NCI-H69 (cell line): ENCODE measurements around the gene DPH6.
"Not testable (repeated sequence)": the region's sequence is repeated elsewhere in the genome, so short reads cannot be mapped to it uniquely, and the experiment has no call there.

Experiments
- DNase-seq: peaks from one replicate; lab custom pipeline; 2025; lab: John Stamatoyannopoulos, UW

The DPH6 gene, protein sequence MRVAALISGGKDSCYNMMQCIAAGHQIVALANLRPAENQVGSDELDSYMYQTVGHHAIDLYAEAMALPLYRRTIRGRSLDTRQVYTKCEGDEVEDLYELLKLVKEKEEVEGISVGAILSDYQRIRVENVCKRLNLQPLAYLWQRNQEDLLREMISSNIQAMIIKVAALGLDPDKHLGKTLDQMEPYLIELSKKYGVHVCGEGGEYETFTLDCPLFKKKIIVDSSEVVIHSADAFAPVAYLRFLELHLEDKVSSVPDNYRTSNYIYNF

DNA sequence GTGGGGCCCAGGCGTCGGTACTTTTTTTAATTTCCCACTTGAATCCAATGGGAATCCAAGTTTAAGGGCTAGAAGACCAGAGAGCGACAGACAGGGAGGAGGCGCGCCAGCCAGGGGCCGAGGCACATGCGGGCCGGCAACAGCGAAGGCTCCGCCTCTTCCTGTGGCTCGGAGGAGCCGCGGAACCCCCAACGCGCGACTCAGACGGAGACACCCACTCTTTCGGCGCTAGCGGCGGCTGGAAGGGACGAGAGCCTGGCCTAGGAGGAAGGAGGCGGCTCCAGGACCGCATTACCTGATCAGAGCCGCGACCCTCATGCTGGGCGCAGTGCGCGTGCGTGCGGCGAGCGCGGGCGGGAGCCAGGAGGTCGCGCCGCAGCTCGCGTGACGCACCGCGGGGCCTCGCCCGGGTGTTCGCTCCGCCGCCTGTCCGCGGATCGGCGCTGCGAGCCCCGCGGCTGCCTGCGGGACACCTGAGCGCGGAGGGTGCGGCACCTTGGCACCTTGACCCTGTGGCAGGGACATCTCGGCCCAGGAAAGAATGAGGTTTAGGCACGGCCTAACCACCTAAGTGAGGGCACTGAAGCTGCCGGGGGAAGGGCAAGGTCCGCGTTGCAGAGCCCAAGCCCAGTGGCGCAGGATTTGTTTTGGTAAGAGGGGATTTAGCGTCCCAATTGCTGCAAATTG is at the start of gene DPH6:
Gene DPH6, minus strand, starts transcription at position 342 of the 687 bp plus-strand sequence. Its CDS starts 24 bp downstream, at position 318.
- DNase-seq, result peak; percentile 97

DNA sequence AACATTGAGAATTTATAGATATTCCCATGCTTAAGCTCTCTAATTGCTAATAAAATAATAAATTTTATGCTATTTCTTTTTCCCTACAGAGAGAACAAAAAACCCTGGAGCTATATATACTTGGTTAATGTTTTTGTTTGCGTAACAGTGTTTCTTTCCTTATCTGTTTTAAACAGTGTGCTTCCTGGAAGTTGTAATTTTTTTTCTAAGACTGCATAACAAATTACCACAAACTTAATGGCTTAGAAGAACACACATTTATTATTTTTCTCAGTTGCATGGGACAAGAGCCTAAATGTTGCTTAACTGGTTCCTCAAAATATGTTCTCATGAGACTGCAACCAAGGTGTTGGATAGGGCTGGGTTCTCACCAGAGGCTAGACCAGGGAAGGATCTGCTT is 49.7 kb upstream of the DPH6 start:
- DNase-seq, result no peak

DNA sequence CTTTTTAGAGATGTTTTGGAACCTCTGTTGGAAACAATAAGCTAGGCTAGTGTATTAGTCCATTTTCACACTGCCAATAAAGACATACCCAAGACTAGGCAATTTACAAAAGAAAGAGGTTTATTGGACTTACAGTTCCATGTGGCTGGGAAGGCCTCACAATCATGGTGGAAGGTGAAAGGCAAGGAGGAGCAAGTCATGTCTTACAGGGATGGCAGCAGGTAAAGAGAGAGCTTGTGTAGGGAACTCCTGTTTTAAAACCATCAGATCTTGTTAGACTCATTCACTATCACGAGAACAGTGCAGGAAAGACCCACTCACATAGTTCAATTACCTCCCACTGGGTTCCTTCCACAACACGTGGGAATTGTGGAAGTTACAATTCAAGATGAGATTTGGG is 46.0 kb upstream of the DPH6 start:
- DNase-seq, result not testable (repeated sequence)

DNA sequence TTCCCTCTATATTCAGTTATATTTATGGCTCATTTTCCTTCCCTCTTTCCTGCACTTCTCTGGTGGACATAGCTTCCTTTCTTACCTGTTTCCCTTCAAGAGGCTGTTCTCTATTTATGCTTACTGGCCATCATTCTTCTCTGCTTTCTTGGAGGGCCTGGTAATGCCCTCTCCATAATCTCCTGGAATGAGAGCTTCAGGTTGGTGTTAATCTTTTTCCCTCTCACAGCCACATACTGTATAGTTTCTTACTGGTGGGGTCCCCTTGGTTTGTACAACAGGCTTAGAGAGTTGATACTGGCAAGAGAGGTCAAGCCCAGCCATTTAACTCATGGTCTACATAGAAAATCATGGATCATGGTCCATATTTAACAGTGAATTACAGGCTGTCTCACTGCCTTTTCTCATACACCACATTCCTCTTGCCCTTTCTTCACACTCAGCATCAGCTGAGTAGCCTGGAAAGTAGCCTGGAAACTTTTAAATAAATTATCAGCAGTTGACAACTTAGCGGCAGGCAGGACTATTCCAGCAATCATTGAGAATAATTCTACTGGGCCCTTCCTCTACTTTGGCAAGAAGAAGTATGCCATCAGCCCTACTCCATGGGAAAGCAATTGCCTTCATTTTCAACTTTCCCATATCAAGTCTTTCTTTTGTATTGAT is 38.0 kb upstream of the DPH6 start:
- no peak for DNase-seq

DNA sequence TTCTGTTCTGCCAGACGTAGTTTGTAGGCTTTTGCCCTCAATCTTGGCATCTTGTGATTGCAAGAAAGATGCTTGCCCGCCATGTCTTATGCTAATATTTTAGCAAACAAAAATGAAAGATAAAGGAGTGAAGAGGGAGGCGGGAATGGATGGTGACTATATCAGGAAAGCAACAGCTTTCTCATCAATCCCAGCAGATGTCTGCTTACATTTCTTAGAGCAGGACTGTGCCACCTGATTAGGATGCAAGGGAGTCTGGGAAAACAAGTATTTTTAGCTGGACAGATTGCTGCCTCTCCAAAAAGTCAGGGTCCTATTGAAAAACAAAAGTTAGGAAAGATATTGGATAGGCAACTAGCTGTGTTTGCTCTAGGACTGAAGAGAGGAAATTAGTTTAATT is 34.6 kb upstream of the DPH6 start:
- peak; percentile 48 for DNase-seq

DNA sequence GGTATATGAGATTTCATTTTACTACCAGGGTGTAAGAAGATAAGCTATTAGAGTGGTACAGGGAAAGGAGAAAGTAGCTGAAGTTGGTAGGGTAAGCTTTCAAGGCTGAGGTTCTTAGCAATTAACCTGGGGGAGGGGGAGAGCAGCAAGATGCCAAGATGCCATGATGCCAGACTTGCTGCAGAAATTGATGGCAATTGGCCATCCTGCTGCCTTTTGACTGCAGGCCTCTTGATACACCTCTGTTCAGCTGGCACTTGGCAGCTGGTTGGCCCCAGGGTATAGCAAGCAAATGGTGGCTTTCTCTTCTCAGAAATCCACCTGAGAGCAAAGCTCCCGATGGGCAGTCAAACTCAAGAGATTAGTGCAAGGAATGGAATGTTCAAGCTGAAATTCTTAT is 21.4 kb upstream of the DPH6 start:
- peak; percentile 73 for DNase-seq

DNA sequence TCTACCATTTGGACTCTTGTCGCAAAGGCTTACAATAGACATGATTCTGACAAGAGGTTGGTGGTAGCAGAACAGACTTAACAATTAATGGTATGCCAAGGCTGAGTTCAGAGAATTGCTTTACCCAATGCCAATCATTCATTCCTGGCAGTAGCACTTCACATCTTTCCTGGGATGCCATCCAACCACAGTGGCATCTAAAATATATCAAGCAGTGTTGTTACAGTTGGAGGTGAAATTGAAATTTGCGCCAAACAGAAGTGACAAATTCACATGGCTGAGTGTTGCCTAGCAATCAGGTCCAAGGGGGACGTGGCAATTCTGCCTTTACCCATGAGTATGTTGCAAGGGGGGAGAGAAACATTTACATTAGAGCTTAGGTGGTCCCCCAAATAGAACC is 21.0 kb upstream of the DPH6 start:
- DNase-seq, result no peak

DNA sequence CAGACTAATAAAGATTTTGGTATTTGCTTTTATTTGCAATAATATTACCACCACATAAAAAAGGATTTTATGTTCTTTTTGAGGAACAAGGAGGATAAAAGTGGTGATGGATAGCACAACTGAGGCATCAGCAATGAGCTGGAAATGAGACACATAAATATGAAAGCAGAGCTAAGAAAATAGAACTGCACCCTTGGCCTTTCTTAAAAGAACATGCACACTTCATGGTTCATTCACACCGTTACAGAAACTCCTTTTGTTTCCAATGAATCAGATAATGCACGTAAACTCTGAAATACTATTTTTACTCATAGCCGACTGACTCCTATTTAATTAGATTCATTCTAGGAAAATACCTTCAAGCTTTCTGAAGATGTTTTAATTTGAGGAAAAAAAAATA is 19.9 kb upstream of the DPH6 start:
- no peak for DNase-seq

DNA sequence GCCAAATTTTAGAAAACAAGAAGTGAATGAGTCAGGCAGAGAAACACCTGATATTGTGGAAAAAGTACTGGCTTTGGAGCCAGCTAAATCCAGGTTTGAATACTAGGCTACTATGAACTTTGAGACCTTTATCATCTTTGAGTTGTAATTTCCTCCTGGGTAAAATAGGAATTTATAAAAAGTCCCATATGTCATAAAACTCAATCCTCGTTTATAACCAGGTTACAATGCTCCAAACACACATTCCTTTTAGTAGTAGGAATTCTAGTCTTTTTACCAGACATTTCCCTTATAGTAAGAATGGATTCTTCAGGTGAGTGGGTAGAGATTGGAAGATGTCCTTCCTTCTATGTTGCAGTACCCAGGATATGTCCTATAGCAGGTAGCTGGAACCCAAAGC is 16.7 kb upstream of the DPH6 start:
- no peak for DNase-seq

DNA sequence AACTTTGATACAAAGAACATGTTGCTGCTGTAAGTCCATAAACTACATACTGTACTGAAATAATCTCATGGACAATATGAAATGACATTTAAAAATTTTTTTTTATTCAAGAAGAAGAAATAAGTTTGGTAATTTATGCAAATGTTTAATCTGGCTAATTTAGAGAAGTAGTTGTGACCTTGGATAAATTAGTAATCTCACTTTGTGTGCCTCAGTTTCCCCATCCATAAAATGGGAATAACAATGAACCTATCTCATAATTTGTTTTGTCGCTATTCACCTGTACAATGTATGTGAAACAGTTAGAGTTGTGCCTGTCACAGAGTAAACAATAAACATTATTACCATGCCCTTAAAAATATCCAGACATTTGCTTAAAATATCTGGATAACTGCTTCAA is 15.3 kb upstream of the DPH6 start:
- no peak for DNase-seq

DNA sequence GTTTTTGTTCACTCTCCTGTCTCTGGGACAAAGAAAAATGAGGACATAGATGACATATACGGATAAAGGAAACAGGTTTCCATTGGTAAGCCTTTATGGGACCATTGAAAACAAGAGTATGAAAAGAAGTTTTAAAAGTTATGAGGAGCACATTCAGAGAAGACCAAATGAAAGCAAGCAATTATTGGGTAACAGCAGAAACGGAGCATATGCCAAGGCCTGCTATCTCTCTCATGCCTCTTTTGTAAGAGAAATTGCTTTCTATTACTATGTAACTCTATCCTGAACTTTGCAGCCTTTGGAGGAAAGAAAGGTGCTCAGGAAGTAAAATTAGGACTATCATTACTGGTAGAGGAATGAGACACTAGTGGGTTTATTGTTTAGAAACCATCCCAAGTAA is 14.9 kb upstream of the DPH6 start:
- DNase-seq, result no peak

DNA sequence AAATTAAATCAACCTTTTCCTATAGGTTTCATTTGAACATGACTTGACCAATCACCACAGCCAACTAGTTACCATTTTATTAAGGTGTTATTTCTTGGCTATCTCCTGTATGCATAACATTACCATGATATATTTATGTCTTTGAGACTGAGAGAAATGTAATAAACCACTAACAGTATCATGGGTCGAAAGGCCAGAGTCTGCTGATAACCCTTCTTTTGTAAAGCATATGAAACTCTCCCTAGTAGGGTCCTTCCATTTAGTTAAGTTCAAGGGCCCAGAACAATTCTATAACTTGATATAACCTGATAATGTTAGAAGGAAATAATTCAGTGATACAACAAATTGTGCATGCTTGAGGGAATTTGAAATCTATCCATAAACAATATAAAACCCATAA is 14.3 kb upstream of the DPH6 start:
- no peak for DNase-seq

DNA sequence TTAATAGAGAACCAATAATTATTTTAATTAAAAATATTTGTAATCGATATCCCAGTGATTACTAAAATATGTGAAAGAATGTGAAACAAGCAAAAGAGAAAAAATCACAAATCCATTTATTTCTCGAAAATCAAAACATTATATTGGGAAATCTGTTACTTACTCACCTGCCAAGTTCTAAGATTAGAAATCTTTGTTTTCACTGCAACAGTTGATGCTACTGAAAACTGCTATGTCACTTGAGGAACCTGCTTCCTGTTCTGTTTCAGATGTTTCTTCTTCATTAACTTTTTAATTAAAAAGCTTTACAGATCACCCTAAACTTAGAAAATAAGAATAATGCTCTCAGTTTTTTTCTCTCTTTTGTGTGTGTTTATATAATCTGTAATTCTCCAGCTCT is 13.7 kb upstream of the DPH6 start:
- no peak for DNase-seq

DNA sequence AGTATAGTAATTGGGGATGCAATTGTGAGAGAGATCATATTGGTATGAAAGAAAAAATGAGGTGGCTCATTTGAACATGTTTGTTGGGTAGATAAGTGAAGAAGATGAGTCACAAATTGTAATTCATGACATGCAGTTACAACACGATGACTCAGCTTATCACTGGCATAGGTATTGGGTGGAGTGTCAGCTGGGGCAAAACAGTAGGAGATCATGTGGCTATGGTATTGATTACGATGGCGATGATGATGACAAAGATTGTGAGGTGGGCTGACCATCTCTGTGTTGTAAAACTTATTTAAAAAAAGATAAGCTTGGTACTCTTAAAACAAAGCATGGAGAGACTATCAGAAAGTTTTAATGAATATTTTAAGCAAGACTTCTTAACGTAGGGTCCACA is 11.6 kb upstream of the DPH6 start:
- peak; percentile 19 for DNase-seq

DNA sequence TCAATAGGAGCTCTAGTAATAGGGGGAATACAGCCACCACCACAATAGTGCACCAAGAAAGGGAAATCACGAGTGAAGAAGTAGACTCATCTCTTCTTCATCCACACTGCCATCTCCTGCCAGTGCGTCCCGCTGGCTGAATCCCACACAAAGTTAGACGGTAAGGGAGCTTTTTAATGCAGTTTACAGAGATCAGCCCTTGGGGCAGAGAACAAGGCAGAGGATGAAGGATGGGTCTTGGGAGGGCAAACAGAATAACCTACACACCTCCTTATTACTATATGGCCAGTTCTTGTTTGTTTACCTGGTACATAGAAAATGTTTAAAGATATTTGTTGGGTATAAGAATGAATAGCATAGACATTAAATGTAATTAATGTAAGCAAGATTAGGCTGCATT is 11.0 kb upstream of the DPH6 start:
- DNase-seq, result no peak

DNA sequence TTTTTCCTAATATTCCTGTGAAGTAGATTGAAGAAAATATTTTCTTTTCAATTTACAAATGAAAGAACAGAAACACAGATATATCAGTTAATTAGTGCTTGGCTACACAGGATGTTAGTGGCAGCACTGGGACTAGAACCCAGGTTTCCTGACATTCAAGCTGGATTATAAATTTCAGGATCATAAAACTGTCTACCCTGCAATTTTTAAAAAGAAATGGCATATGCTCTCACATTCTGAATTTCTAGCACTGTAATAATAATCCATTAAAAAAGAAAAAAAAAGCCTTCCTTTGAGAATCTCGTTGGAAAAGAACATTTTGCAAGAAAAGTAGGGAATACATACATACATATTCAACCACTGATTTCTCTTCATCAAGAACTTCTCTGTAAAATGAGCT is 9.3 kb upstream of the DPH6 start:
- DNase-seq, result no peak

DNA sequence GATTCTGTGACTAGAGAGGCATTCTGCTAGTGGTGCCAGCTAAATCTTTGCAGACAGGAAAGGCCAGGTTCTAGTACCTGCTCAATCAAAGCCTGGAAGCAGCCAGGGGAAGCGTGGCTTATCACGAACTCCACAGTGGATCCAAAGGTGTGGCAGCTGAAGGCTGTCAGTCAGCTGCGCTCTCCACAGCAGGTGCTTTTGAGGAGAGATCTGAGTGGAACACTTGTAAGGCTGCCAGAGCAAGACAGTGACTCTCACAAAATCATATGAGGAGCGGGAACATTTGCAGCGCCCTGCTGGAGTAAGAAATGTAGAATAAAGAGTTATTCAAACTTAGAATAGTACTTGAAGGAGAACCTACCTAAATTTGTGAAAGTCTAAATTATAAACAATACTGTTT is 5.0 kb upstream of the DPH6 start:
- no peak for DNase-seq

DNA sequence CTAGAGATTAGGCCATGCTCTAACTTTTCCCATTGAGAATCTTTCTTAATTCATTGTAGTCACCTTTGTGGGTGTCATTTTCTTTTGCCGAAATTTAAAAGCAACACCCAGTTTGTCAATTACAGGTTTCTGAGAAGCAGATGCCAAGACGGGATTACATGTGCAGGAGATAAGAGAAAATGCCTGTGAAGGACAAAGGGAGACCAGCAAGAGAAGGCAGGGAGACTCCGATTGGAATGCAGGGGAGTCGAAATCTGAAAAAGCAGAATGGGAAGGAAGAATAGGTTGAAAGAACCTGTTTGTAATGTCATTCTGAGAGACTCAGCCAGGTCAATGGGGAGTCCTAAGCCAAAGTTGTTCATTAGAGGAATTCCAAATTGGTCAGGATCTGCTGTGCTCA is 3.6 kb upstream of the DPH6 start:
- no peak for DNase-seq

DNA sequence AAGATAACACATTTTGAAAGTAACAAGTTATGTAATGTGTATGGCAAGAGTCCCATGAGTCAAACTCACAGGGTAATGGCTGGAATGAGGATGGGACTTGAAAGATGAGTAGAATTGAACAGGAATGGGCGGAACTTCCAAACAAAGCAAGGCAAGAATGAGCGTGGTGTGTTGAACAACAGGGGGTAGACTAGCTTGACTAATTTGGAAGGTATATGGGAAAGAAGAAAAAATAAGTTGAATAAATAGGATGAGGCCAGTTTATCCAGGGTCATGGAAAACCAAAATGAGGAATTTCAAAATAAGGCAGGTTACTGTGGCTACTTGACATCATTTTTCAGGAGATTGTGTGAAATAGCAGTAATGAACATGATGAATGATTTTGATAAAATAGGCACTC is 2.5 kb upstream of the DPH6 start:
- DNase-seq, result peak; percentile 12

DNA sequence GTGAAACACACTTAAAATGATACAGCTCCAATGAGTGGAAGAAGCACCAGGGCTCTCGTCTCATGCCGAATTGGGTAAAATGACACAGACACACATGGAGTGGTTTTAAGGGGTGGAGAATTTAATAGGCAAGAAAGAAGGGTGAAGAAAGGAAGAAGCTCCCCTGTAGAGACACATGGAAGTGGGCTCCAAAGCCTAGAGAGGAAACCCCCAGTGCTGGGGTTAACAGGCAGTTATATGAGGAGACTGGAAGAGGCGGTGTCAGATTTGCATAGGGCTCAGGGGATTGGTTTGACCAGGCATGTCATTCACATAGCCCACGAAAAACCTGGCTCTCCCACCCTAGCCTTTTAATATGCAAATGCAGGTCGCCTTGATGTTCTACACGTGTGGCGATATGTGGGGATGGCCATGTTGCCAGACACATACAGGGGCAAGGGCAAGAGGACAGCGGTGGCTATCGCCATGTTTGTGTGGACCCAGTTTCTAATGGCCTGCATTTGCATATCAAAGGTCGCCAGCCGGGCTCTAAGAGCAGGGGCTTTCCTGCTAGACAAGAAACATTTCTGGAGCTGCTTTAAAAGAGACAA is 1.9 kb upstream of the DPH6 start:
- DNase-seq, result no peak

DNA sequence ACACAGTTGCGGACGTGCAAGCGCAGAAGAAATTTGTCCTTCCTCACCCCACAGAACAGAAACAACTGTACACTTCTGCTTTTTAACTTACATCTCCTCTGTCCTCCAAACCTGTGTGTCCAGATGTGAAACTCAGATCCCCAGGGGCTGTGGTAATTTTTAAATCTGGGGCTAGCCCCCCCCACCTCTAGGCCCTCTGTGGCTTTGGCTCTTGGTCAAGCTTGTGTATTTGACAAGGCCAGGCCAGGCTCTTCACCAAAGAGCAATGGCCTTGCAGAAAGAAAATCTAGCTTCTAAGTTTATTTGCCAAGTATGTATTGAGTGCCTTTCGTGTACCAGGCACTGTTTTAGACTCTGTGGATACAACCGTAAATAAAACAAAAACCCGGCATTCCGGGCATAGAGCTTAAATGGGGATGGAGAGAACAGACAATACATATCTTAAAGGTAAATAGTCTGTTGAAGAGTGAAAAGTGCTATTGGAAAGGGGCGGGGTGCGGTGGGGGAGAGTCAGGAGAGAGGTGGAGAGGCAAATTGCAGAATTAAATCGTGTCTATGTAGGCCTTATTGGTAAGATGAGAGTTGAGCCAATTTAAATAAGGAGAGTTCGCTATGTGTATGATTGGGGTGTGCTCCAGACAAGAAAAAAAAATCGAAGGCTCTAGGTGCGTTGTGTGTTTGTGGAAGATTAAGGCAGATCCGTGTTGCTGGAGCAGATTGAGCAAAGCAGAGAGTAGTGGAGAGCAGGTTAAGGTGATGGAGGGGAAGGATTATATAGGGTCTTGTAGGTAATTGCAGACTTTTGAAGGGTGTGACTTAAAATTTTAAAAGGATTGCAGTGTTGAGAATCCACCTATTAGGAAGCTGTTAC is 781 bp upstream of the DPH6 start:
- DNase-seq, result no peak

DNA sequence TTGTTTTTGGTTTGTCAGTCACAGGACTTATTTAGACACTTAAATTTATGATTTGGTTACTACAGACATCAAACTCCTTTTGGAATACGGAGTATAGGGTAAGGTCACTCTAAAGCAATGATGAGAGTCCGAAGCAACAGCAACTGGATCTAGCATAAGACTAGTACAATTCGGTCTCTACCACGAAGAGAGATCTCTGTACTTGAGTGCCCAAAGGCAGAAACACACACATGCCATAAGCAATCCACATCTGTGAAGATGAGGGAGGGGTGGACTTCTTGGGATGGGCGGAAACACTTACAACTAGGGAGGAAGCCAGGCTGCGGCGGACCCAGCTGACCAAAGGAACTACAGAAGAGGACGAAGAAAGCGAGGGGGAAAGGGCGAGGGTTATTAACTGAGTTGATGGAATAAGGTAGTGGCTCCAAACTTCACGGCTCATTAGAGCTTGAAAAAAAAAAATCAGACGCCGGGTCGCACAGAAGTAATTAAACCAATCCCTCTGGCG is 595 bp downstream of the DPH6 start:
- peak; percentile 95 for DNase-seq
